ENCODE results near the gene STAG3. TPM values are rescaled to one million over a fixed set of nuclear protein-coding genes. Genes with fewer than 3 reads are reported as not detected.
"Not testable (repeated sequence)": the region's sequence is repeated elsewhere in the genome, so short reads cannot be mapped to it uniquely, and the experiment has no call there.

Gene STAG3
- total RNA-seq, 1 donor from 2014 or later: 1.1 TPM

DNA sequence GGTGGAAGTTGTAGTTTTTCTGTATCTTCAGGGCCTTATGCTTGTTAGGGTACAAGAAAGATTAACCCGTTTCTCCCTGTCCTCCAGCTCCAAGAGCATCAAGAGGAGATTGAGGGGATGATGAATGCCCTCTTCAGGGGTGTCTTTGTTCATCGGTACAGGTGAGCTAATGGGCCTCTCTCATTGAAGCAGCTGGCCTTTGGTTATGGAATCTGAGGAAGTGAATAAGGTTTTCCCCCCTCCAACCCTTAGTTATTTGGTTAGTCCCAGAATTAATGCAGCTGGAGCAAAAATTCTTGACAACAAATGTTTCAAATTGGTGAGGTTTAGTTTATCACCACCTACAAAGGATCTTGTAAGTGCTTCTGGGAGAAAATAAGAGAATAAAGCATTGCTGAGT lies 17.5 kb downstream of the STAG3 start:
- H3K36me3 ChIP-seq (ENCODE audit: control insufficient read depth, insufficient read depth, low read length): no peaks in the 10 kb centered on the region
- DNase-seq (ENCODE audit: low read depth): no peak
- TF ChIP-seq, protein P1, sequence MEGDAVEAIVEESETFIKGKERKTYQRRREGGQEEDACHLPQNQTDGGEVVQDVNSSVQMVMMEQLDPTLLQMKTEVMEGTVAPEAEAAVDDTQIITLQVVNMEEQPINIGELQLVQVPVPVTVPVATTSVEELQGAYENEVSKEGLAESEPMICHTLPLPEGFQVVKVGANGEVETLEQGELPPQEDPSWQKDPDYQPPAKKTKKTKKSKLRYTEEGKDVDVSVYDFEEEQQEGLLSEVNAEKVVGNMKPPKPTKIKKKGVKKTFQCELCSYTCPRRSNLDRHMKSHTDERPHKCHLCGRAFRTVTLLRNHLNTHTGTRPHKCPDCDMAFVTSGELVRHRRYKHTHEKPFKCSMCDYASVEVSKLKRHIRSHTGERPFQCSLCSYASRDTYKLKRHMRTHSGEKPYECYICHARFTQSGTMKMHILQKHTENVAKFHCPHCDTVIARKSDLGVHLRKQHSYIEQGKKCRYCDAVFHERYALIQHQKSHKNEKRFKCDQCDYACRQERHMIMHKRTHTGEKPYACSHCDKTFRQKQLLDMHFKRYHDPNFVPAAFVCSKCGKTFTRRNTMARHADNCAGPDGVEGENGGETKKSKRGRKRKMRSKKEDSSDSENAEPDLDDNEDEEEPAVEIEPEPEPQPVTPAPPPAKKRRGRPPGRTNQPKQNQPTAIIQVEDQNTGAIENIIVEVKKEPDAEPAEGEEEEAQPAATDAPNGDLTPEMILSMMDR (IDR thresholded peaks at IDR 0.05; ENCODE audit: insufficient read depth, low read length, poor library complexity, severe bottlenecking): no peak
- H3K4me3 ChIP-seq (ENCODE audit: low read depth, low read length): no peak overlapping the region
- peaks cover 2% of the 10 kb centered on the region for H3K27me3 ChIP-seq (ENCODE audit: control insufficient read depth, insufficient read depth, low read length)

DNA sequence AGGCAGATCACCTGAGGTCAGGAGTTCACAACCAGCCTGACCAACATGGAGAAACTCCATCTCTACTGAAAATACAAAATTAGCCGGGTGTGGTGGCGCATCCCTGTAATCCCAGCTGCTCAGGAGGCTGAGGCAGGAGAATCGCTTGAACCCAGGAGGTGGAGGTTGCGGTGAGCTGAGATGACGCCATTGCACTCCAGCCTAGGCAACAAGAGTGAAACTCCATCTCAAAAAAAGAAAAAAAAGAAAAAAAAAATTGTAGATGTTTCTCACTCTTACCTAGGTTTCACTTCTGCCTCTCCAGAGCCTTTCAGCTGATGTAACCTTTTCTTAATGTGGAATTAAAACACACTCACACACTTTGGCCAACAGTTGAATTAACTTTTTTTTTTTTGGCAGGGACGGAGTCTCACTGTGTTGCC lies 18.2 kb downstream of the STAG3 start:
- not testable (repeated sequence) for H3K27me3 ChIP-seq (ENCODE audit: control insufficient read depth, insufficient read depth, low read length); DNase-seq (ENCODE audit: low read depth); H3K4me3 ChIP-seq (ENCODE audit: low read depth, low read length); H3K36me3 ChIP-seq (ENCODE audit: control insufficient read depth, insufficient read depth, low read length)

DNA sequence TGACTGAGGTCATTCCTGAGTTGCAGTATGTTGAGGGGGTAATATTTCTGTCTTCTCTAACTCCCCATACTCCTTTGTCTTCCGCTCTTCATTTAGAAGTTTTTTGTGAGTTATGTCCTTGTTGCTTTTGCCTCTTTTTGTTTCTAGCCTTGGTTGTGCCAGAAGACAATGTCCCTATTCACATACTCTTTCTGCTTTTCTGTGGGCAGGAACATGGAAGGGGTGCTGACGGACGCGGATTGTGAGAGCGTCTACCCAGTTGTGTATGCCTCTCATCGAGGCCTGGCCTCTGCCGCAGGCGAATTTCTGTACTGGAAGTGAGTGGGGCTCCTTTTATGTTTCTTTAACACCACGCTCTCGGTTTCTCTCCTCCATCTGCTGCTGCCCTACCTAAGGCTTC lies 20.5 kb downstream of the STAG3 start:
- TF ChIP-seq, protein P1 (IDR thresholded peaks at IDR 0.05; ENCODE audit: insufficient read depth, low read length, poor library complexity, severe bottlenecking): no peak
- Histone ChIP-seq H3K4me3 (ENCODE audit: low read depth, low read length) (no peak overlapping the region), H3K36me3 (ENCODE audit: control insufficient read depth, insufficient read depth, low read length) (no peaks in the 10 kb centered on the region), H3K27me3 (ENCODE audit: control insufficient read depth, insufficient read depth, low read length) (peaks cover 19% of the 10 kb centered on the region)
- DNase-seq (ENCODE audit: low read depth): no peak

DNA sequence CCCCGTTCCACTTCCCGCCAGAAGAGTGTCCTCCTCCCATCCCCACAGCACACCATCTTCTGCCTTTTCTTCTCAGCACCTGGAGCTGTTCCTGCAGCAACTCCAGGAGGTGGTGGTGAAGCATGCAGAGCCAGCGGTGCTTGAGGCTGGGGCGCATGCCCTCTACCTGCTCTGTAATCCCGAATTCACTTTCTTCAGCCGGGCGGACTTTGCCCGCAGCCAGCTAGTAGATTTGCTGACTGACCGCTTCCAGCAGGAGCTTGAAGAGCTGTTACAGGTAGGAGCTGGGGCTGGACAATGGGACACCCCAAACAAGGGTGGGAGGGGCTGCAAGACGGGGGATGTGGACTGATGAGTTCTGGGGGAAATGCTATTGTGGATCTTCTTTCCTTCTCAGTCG lies 23.0 kb downstream of the STAG3 start:
- DNase-seq (ENCODE audit: low read depth): no peak
- H3K27me3 ChIP-seq (ENCODE audit: control insufficient read depth, insufficient read depth, low read length): peaks cover 22% of the 10 kb centered on the region
- H3K4me3 ChIP-seq (ENCODE audit: low read depth, low read length): no peak overlapping the region
- TF ChIP-seq, protein P1 (IDR thresholded peaks at IDR 0.05; ENCODE audit: insufficient read depth, low read length, poor library complexity, severe bottlenecking): no peak
- no peaks in the 10 kb centered on the region for H3K36me3 ChIP-seq (ENCODE audit: control insufficient read depth, insufficient read depth, low read length)

DNA sequence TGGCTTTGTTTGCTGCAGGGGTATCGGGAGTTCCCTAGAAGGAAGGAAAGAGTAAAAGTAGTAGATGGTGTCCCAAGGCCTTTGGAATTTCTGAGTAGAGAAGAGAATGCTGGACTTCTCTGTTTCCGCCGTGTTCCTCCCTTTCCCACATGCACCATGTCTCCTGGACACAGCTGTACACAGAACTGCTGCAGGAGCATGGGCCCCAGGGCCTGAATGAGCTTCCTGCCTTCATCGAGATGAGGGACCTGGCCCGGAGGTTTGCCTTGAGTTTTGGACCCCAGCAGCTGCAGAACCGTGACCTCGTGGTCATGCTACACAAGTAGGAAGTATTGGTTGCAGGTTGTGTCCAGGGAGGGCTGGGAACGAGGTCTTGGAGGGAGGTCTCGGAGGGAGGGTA lies 26.7 kb downstream of the STAG3 start:
- TF ChIP-seq, protein P1 (IDR thresholded peaks at IDR 0.05; ENCODE audit: insufficient read depth, low read length, poor library complexity, severe bottlenecking): no peak
- no peak overlapping the region for H3K4me3 ChIP-seq (ENCODE audit: low read depth, low read length)
- no peak for DNase-seq (ENCODE audit: low read depth)
- H3K36me3 ChIP-seq (ENCODE audit: control insufficient read depth, insufficient read depth, low read length): no peaks in the 10 kb centered on the region
- H3K27me3 ChIP-seq (ENCODE audit: control insufficient read depth, insufficient read depth, low read length): peaks cover 28% of the 10 kb centered on the region

DNA sequence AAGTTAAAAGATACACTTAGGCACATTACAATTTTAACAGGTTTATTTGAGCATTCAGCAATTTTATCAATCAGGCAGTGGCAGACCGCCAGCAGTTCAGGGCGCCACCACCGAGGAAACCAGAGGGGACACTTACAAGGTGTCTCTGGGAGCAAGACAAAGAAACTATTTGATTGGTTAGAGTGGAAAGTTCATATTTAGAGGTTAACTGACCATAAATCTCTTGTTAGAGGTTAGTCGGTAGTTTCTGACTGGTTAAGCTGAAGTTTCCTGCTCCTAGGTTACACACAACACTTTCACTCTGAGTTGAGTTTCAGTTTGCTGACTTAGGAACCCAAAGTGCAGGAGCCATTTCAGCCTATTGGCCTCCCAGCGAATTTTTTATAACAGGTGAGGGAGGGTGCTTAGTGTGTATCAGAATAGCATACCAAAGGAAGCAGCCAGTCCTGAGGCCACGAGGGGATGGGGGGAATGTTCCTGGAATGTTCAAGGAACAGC lies 31.2 kb downstream of the STAG3 start:
- Histone ChIP-seq H3K4me3 (ENCODE audit: low read depth, low read length) (no peak overlapping the region), H3K36me3 (ENCODE audit: control insufficient read depth, insufficient read depth, low read length) (no peaks in the 10 kb centered on the region), H3K27me3 (ENCODE audit: control insufficient read depth, insufficient read depth, low read length) (peaks cover 16% of the 10 kb centered on the region)
- TF ChIP-seq, protein P1 (IDR thresholded peaks at IDR 0.05; ENCODE audit: insufficient read depth, low read length, poor library complexity, severe bottlenecking): no peak
- no peak for DNase-seq (ENCODE audit: low read depth)

Measured in kidney epithelial cell (primary cell).